Measurements from ENCODE around the gene UTP4. TPM values are rescaled to one million over a fixed set of nuclear protein-coding genes. Genes with fewer than 3 reads are reported as not detected.
A peak's percentile ranks its signal among the peaks of the same experiment; 100 is the strongest.

Gene UTP4
- total RNA-seq, 1 experiment from 2014 or later: 26.9 TPM

GRCh38 chr16:69190046-69190588, 57.7 kb downstream of the UTP4 start:
- Histone ChIP-seq H3K4me1 (ENCODE audit: insufficient read depth, low read length) (peaks cover 36% of the 10 kb centered on the region), H3F3A (ENCODE audit: low read length, unreplicated experiment) (no peaks in the 10 kb centered on the region), H3K79me2 (ENCODE audit: low read length) (peaks cover 77% of the 10 kb centered on the region), H3K9me2 (replicated peaks; ENCODE audit: low read length) (no peaks in the 10 kb centered on the region), H3K9ac (ENCODE audit: low read length) (no peak overlapping the region), H3K4me2 (ENCODE audit: low read length) (peak overlapping the region; percentile 86), H3K4me3 (ENCODE audit: low read length) (peak overlapping the region; percentile 79), H2AFZ (ENCODE audit: low read length) (no peak overlapping the region), H4K20me1 (ENCODE audit: low read length) (peaks cover 41% of the 10 kb centered on the region), H3K27me3 (ENCODE audit: low read length) (no peaks in the 10 kb centered on the region), H3K36me3 (ENCODE audit: low read depth, low read length) (no peaks in the 10 kb centered on the region), H3K9me3 (ENCODE audit: low read length) (no peaks in the 10 kb centered on the region), H3K27ac (ENCODE audit: low read length) (peak overlapping the region; percentile 39)
- ATAC-seq (no peak), DNase-seq (peak; percentile 36)
- no peak for TF ChIP-seq CTCF (conservative IDR thresholded peaks at IDR 0.05; ENCODE audit: low read depth, low read length)
- TF ChIP-seq EZH2phosphoT487 (IDR thresholded peaks at IDR 0.05; ENCODE audit: borderline replicate concordance, low read length): no peak
- no peak for TF ChIP-seq EZH2 (IDR thresholded peaks at IDR 0.05; ENCODE audit: low read length, unreplicated experiment)
- CTCF ChIA-PET: no interaction called here
- no TSS peak for BruUV-seq (replicated peaks)
- intact Hi-C loops (cut with micrococcal nuclease): no loop called here
- POLR2A ChIA-PET (ENCODE audit: unreplicated experiment): no interaction called here

- no peak overlapping the region for H3K4me3 ChIP-seq (ENCODE audit: low read length)
- H3K36me3 ChIP-seq (ENCODE audit: low read depth, low read length): no peaks in the 10 kb centered on the region
- DNase-seq (no peak), ATAC-seq (no peak)
- no peaks in the 10 kb centered on the region for H3K27me3 ChIP-seq (ENCODE audit: low read length)
- BruUV-seq (replicated peaks): no TSS peak
- peaks cover 82% of the 10 kb centered on the region for H3K79me2 ChIP-seq (ENCODE audit: low read length)
- ChIA-PET CTCF (no interaction called here), POLR2A (ENCODE audit: unreplicated experiment) (no interaction called here)
- H4K20me1 ChIP-seq (ENCODE audit: low read length): peaks cover 41% of the 10 kb centered on the region
- H3K4me2 ChIP-seq (ENCODE audit: low read length): 0 out of 2 replicates have a peak overlapping the region, but pooled peaks have one; percentile 86
- no peaks in the 10 kb centered on the region for H3F3A ChIP-seq (ENCODE audit: low read length, unreplicated experiment)
- intact Hi-C loops (cut with micrococcal nuclease): no loop called here
- peak overlapping the region; percentile 8; the same call in 1 of the 2 replicates for H3K27ac ChIP-seq (ENCODE audit: low read length)
- H3K9me2 ChIP-seq (replicated peaks; ENCODE audit: low read length): no peaks in the 10 kb centered on the region
- H3K9me3 ChIP-seq (ENCODE audit: low read length): no peaks in the 10 kb centered on the region
- H3K9ac ChIP-seq (ENCODE audit: low read length): no peak overlapping the region
- H2AFZ ChIP-seq (ENCODE audit: low read length): no peak overlapping the region
- H3K4me1 ChIP-seq (ENCODE audit: insufficient read depth, low read length): peaks cover 36% of the 10 kb centered on the region
- TF ChIP-seq CTCF (conservative IDR thresholded peaks at IDR 0.05; ENCODE audit: low read depth, low read length) (no peak), EZH2phosphoT487 (IDR thresholded peaks at IDR 0.05; ENCODE audit: borderline replicate concordance, low read length) (no peak), EZH2 (IDR thresholded peaks at IDR 0.05; ENCODE audit: low read length, unreplicated experiment) (no peak)
Observed at GRCh38 chr16:69190598-69190997, 58.1 kb downstream of the UTP4 start.

- BruUV-seq (replicated peaks): no TSS peak
- Histone ChIP-seq H3K4me3 (ENCODE audit: low read length) (no peak overlapping the region), H3K36me3 (ENCODE audit: low read depth, low read length) (no peaks in the 10 kb centered on the region), H3K79me2 (ENCODE audit: low read length) (peaks cover 88% of the 10 kb centered on the region), H3K9me2 (replicated peaks; ENCODE audit: low read length) (no peaks in the 10 kb centered on the region), H3K9ac (ENCODE audit: low read length) (no peak overlapping the region), H3K9me3 (ENCODE audit: low read length) (no peaks in the 10 kb centered on the region), H4K20me1 (ENCODE audit: low read length) (peaks cover 41% of the 10 kb centered on the region), H3F3A (ENCODE audit: low read length, unreplicated experiment) (no peaks in the 10 kb centered on the region), H3K27ac (ENCODE audit: low read length) (no peak overlapping the region), H2AFZ (ENCODE audit: low read length) (no peak overlapping the region), H3K4me2 (ENCODE audit: low read length) (no peak overlapping the region), H3K4me1 (ENCODE audit: insufficient read depth, low read length) (peaks cover 36% of the 10 kb centered on the region), H3K27me3 (ENCODE audit: low read length) (no peaks in the 10 kb centered on the region)
- intact Hi-C loops (cut with micrococcal nuclease): no loop called here
- ChIA-PET CTCF (no interaction called here), POLR2A (ENCODE audit: unreplicated experiment) (no interaction called here)
- no peak for ATAC-seq
- no peak for TF ChIP-seq EZH2phosphoT487 (IDR thresholded peaks at IDR 0.05; ENCODE audit: borderline replicate concordance, low read length)
- TF ChIP-seq EZH2 (IDR thresholded peaks at IDR 0.05; ENCODE audit: low read length, unreplicated experiment): no peak
- no peak for TF ChIP-seq CTCF (conservative IDR thresholded peaks at IDR 0.05; ENCODE audit: low read depth, low read length)
- no peak for DNase-seq
Observed at GRCh38 chr16:69191136-69191535, 58.7 kb downstream of the UTP4 start.

Measured in PC-3 (cell line).